Spinal cord (tissue), 10 donors: ENCODE data around the gene ZNF697. TPM values are rescaled to one million over a fixed set of nuclear protein-coding genes. Genes with fewer than 3 reads are reported as not detected.
"Not testable (repeated sequence)": the region's sequence is repeated elsewhere in the genome, so short reads cannot be mapped to it uniquely, and the experiment has no call there.

Source experiments
- DNase-seq, 6 donors: peaks; one replicate each; pipeline versions ENCODE4 v3.0.0 to v3.0.0-alpha.2; 2013 to 2015; ENCODE audit warnings: low spot score in 6 of 6, low read depth in 4 of 6
- H3K27ac ChIP-seq: one replicate; pipeline ENCODE4 v1.5.1; 2013; ENCODE audit warnings: low read depth, low read length, control low read depth
- H3K27me3 ChIP-seq: one replicate; pipeline ENCODE4 v1.6.1; 2013; ENCODE audit warnings: low read length; ENCODE audit not compliant: control insufficient read depth, insufficient read depth
- H3K36me3 ChIP-seq: one replicate; pipeline ENCODE4 v1.6.1; 2013; ENCODE audit warnings: low read length; ENCODE audit not compliant: control insufficient read depth, insufficient read depth
- H3K4me1 ChIP-seq: one replicate; pipeline ENCODE4 v1.6.1; 2013; ENCODE audit warnings: low read length; ENCODE audit not compliant: control insufficient read depth, insufficient read depth
- H3K4me3 ChIP-seq: one replicate; pipeline ENCODE4 v1.5.1; 2013; ENCODE audit warnings: low read depth, low read length, control low read depth
- H3K9me3 ChIP-seq: one replicate; pipeline ENCODE4 v1.6.1; 2013; ENCODE audit warnings: low read length; ENCODE audit not compliant: control insufficient read depth, insufficient read depth
- WGBS: methylation state at CpG from one replicate; pipeline ENCODE4 v1.1.5; 2013; ENCODE audit warnings: missing lambda C conversion rate; ENCODE audit not compliant: insufficient coverage; 5-methylcytosine and 5-hydroxymethylcytosine counted together
- polyA plus RNA-seq, 2 donors: library from polyadenylated mRNA; unstranded; fragments of 120-200 nt; gene quantifications; one replicate each; pipeline ENCODE4 v1.2.1, GENCODE V29; 2013; ENCODE audit not compliant: insufficient read length in 2 of 2
- total RNA-seq, 2 donors: library from RNA; depleted of rRNA in 1 of 2; stranded (reverse); fragments of 120-200 nt in 1 of 2; fragments of >200 nt in 1 of 2; gene quantifications; one replicate each; pipeline versions ENCODE4 v1.2.3 to v1.2.4, GENCODE V29; 2013 to 2014
- donor health status: healthy.

ZNF697 gene
- total and polyA plus RNA-seq, 4 donors: 11.3 to 15.5 (median 12.7) TPM

DNA sequence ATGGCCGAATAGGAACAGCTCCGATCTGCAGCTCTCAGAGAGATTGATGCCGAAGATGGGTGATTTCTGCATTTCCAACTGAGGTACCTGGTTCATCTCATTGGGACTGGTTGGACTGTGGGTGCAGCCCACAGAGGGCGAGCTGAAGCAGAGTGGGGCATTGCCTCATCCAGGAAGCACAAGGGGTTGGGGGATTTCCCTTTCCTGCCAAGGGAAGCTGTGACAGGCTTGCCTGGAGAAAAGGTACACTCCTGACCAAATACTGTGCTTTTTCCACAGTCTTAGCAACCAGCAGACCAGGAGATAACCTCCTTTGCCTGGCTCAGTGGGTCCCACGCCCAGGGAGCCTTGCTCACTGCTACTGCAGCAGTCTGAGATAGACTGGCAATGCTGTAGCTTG is 74.2 kb downstream of the ZNF697 start:
- Histone ChIP-seq H3K9me3 (no peaks in the 10 kb centered on the region), H3K4me3 (no peak overlapping the region), H3K27ac (no peak overlapping the region), H3K36me3 (no peaks in the 10 kb centered on the region), H3K4me1 (no peaks in the 10 kb centered on the region), H3K27me3 (no peaks in the 10 kb centered on the region)
- DNase-seq: no peak
- 92% methylated on average over 5 of the region's 5 CpGs for WGBS

DNA sequence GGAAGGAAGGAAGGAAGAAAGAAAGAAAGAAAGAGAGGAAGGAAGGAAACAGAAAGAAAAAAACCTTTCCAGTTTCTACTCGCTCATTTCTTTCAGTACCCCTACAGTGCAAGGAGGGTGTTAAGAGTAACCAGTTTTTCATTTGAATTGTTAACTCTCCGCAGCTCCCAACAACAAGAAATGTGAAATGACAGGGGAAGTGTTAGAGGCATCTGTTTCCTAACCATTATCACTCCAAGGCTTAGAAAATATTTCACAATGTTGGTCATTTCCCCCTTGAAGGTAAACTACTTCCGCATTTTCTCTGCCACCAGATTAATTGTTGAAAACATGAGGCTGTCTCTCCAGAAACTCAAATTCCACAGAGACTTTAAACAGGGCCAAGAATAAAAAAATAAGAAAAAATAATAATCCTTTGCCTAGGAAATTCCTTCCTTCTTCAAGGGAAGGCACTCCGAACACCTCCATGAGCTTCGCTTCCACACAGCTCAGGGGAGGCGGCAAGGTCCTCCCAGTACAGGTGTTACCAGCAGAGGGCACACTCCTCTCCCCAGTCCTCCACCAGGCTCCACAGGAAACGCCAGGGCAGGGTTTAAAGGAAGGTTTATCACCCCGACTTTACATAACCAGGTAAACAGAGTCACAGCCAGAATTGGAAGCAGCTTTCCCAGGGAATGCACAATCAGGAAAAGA is 78.0 kb downstream of the ZNF697 start:
- not testable (repeated sequence) for DNase-seq, H3K36me3 ChIP-seq, H3K4me3 ChIP-seq, H3K9me3 ChIP-seq, H3K27ac ChIP-seq, H3K27me3 ChIP-seq, H3K4me1 ChIP-seq
- WGBS: no CpG with 5 or more reads among the region's 8 CpGs

Other genes with a start within 250 kb of the ZNF697 start
- gene HSD3B2, start 233.1 kb downstream of the ZNF697 start, total RNA-seq: not detected
- gene HSD3B2, start 233.1 kb downstream of the ZNF697 start, polyA plus RNA-seq: under 1 TPM in 1 of 2 donors, not detected in 1; 0.29 TPM
- gene HSD3B1, start 141.1 kb downstream of the ZNF697 start, total RNA-seq: under 1 TPM in 1 of 2 donors, not detected in 1; 0.61 TPM
- 1 to 10 TPM in 1 of 2 donors, under 1 TPM in 1; 0.90 to 1.3 TPM for gene HSD3B1, start 141.1 kb downstream of the ZNF697 start, polyA plus RNA-seq
- 10 to 100 TPM; 72.1 to 95.2 TPM for gene PHGDH, start 63.7 kb upstream of the ZNF697 start, total RNA-seq
- 100 to 1,000 TPM; 191 to 227 TPM for gene PHGDH, start 63.7 kb upstream of the ZNF697 start, polyA plus RNA-seq
- 1 to 10 TPM in 1 of 2 donors, not detected in 1; 1.8 TPM for gene HMGCS2, start 120.6 kb upstream of the ZNF697 start, total RNA-seq
- gene HMGCS2, start 120.6 kb upstream of the ZNF697 start, polyA plus RNA-seq: under 1 TPM; 0.27 to 0.63 TPM
- not detected for gene REG4, start 163.2 kb upstream of the ZNF697 start, total RNA-seq
- not detected for gene REG4, start 163.2 kb upstream of the ZNF697 start, polyA plus RNA-seq
- not detected for gene ADAM30, start 248.2 kb upstream of the ZNF697 start, total RNA-seq
- gene ADAM30, start 248.2 kb upstream of the ZNF697 start, polyA plus RNA-seq: not detected